HG03354 (cell line): ENCODE results near the gene FERMT1.

Source experiments
- ATAC-seq: cut with Tn5 transposase; IDR thresholded peaks from one replicate; pipeline ENCODE4 v1.9.1; 2021; ENCODE audit warnings: mild to moderate bottlenecking; ENCODE audit not compliant: unreplicated experiment, poor library complexity, severe bottlenecking

Gene FERMT1

GRCh38 chr20:6122873-6123648 is at the start of gene FERMT1:
Gene FERMT1, minus strand, starts transcription at chr20:6123030. Its CDS starts 3,476 bp downstream, at chr20:6119554.
- ATAC-seq, result peak; percentile 83

- ATAC-seq, result no peak
Observed at GRCh38 chr20:6169251-6169650, 46.4 kb upstream of the FERMT1 start.

GRCh38 chr20:6168204-6168603 is 45.4 kb upstream of the FERMT1 start:
- ATAC-seq, result no peak

- no peak for ATAC-seq
Observed at GRCh38 chr20:6165346-6165745, 42.5 kb upstream of the FERMT1 start.

GRCh38 chr20:6164421-6165341 is 41.9 kb upstream of the FERMT1 start:
- no peak for ATAC-seq

- ATAC-seq, result no peak
Observed at GRCh38 chr20:6160736-6161135, 37.9 kb upstream of the FERMT1 start.

GRCh38 chr20:6157345-6157744 is 34.5 kb upstream of the FERMT1 start:
- ATAC-seq, result no peak

GRCh38 chr20:6152777-6153176 is 29.9 kb upstream of the FERMT1 start:
- ATAC-seq, result no peak

GRCh38 chr20:6148073-6148472 is 25.2 kb upstream of the FERMT1 start:
- ATAC-seq, result no peak

GRCh38 chr20:6142348-6142993 is 19.6 kb upstream of the FERMT1 start:
- ATAC-seq, result peak; percentile 86

GRCh38 chr20:6140947-6141346 is 18.1 kb upstream of the FERMT1 start:
- ATAC-seq, result no peak

- no peak for ATAC-seq
Observed at GRCh38 chr20:6135347-6135746, 12.5 kb upstream of the FERMT1 start.

- ATAC-seq, result no peak
Observed at GRCh38 chr20:6134592-6134991, 11.8 kb upstream of the FERMT1 start.

- no peak for ATAC-seq
Observed at GRCh38 chr20:6130045-6130444, 7.2 kb upstream of the FERMT1 start.

GRCh38 chr20:6127825-6128224 is 5.0 kb upstream of the FERMT1 start:
- ATAC-seq, result no peak

GRCh38 chr20:6126846-6127245 is 4.0 kb upstream of the FERMT1 start:
- no peak for ATAC-seq

- no peak for ATAC-seq
Observed at GRCh38 chr20:6123649-6124014, 802 bp upstream of the FERMT1 start.

GRCh38 chr20:6122111-6122872 is 538 bp downstream of the FERMT1 start:
- ATAC-seq, result peak; percentile 38

GRCh38 chr20:6121504-6121903 is 1.3 kb downstream of the FERMT1 start:
- ATAC-seq, result no peak
